ENCODE results near the gene ITGA3. TPM values are rescaled to one million over a fixed set of nuclear protein-coding genes. Genes with fewer than 3 reads are reported as not detected.

ITGA3 gene
- total RNA-seq, 1 experiment from 2014 or later: 195 TPM

DNA sequence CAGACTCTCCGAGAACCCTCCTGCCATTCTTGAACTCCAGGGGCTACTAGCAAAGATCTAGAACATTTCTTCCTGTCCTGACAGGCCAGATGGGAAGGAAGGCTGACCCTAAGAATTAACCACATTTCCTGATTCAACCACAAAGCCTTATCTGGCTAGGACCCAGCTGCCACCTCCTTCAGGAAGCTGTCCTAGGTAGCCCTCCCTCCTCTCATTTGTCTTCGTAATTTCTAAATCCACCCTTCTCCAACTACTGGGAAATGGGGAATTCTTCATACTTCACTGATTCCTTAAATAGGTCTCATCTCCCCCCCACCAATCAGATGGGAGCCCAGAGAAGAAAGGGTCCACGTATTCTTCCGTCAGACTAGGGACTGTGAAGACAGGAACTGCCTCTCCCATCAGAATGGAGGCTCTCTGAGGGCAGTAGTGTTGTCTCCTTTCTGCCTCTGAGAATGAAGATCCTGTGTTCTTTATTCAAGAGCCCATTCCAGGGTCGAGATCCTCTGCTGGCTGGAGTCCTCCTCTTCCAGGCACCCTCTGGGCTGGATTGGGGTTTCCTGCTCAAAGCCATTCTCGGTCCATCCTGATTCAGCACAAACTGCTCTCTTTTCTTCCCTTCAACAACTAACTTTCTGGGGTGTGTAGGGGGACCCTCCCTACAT, 71.9 kb downstream of the ITGA3 start:
- Histone ChIP-seq H3K4me3 (no peak overlapping the region), H3K36me3 (peaks cover 12% of the 10 kb centered on the region), H3K27me3 (replicated peaks) (peaks cover 16% of the 10 kb centered on the region), H3K9me3 (replicated peaks) (no peaks in the 10 kb centered on the region; the same call in 1 of the 2 replicates), H3K4me1 (replicated peaks) (peaks cover 17% of the 10 kb centered on the region), H3K27ac (no peak overlapping the region)
- DNase-seq (ENCODE audit: low read depth in 1 of 2, low spot score in 2 of 2): no peak

DNA sequence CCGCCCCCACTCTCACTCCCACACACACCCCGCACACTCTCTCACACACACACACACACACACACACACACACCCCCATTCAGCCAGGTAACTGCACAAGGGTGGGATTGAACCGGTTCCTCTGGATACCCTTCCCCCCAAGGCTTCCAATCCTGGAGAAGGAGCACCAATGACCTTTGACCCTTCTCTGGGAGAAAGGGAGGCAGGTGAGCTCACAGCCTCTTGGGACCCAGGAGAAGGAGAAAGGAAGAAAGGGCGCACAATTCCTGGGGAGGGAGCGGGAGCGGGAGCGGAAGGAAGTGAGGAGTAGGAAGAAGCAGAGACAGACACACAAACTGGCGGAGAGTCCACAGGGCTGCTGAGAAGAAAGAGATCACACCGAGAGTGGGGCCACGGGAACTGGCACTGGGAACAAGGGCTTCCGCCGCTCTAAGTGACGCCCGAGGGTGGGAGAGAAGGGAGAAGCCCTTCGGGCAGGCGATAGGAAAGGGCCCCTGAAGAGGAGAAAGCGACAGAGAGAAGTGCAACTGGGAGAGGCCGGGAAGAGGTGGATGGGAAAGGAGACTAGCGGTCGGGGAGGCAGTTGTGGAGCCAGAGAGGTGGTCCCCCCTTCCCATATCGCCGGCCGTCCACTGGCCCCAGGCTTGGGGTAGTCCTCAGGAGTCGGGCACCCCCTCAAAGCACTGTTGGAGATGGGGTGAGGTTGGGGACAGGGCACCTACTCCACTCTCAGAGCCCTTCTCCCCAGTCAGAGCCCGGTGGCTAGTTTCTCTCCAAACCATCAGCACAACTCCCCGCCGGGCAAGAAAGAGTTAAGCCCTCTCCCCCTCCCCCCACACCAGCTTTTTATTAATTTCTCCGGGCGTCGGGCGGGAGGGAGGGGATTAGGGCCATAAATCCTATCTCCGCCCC, 72.8 kb downstream of the ITGA3 start:
- Histone ChIP-seq H3K27ac (no peak overlapping the region), H3K9me3 (replicated peaks) (no peaks in the 10 kb centered on the region; the same call in 1 of the 2 replicates), H3K27me3 (replicated peaks) (peaks cover 16% of the 10 kb centered on the region), H3K4me1 (replicated peaks) (peaks cover 21% of the 10 kb centered on the region), H3K4me3 (no peak overlapping the region), H3K36me3 (peaks cover 20% of the 10 kb centered on the region)
- no peak for DNase-seq (ENCODE audit: low read depth in 1 of 2, low spot score in 2 of 2)

DNA sequence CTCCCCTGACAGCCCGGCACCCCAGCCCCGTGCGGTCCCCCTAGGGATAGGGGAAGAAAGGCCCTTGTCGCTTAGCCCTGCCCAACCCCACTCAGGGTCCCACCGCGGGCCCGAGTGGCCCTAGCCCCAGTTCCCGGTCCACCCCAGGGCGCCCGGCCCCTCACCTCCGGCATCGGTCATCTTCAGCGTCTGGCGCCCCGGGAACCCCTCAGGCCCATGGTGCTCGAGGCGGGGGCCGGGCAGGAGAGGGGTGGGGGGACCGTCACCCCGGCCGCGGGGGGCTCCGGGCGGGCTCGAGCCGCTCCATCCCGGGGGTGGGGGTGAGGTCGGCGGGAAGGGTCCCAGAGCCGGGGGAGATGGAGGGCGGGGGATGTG, 73.4 kb downstream of the ITGA3 start:
- H3K9me3 ChIP-seq (replicated peaks): no peaks in the 10 kb centered on the region; the same call in 1 of the 2 replicates
- no peak for DNase-seq (ENCODE audit: low read depth in 1 of 2, low spot score in 2 of 2)

DNA sequence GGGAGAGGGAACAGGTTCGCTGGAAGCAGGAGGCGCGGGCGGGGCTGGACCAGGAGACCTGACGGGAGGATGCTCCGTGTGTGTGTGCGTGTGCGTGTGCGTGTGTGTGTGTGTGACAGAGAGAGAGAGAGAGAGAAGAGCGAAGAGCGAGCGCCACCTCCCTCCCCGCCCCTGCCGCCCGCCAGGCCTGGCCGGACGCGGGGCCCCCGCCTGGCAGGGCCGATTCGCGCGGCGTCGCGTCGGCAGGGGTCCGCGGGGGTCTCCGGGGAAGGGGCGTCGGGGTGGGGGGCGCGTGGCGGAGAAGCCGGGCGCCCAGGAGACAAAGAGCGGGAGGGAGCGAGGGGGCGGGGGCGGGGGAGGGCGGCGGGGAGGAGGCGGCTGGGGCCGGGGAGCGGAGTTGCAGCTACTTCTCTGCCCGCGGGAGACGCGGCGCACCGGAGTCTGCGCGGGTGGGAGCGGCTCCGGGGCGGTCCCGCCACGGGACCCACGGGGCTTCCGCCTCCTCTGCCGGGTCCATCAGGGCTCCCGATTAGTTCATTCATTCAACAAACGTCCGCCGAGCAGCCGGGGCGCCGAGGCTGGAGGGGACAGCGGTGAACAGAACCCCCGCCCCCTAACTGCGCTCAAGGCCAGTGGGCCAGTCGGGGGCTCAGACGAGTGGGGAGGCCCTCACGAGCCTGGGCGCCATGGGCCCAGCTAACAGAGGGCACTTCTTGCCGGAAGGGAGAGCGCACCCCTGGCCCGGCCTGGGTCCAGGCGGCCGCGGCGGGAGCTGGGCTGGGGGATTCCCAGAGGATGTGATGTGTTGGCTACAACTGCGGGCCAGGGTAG, 74.0 kb downstream of the ITGA3 start, which contains the start of gene SAMD14:
Gene SAMD14, minus strand, starts transcription at position 433 of the 831 bp plus-strand sequence. CDS start 5,201 bp downstream, outside the sequence.
- peaks cover 16% of the 10 kb centered on the region for H3K27me3 ChIP-seq (replicated peaks)
- no peaks in the 10 kb centered on the region; the same call in 1 of the 2 replicates for H3K9me3 ChIP-seq (replicated peaks)
- no peak for DNase-seq (ENCODE audit: low read depth in 1 of 2, low spot score in 2 of 2)
- no peak within 1 kb of the TSS for H3K27ac ChIP-seq
- H3K4me3 ChIP-seq: peak within 1 kb of the TSS; percentile 34
- peaks cover 18% of the 10 kb centered on the region for H3K4me1 ChIP-seq (replicated peaks)
- peaks cover 31% of the 10 kb centered on the region for H3K36me3 ChIP-seq

More for the DNA sequence above, 73.4 kb downstream of the ITGA3 start:
- Histone ChIP-seq H3K27ac (no peak overlapping the region), H3K36me3 (peaks cover 25% of the 10 kb centered on the region), H3K4me1 (replicated peaks) (peaks cover 18% of the 10 kb centered on the region), H3K4me3 (peak overlapping the region; percentile 34), H3K27me3 (replicated peaks) (peaks cover 16% of the 10 kb centered on the region)

DNA sequence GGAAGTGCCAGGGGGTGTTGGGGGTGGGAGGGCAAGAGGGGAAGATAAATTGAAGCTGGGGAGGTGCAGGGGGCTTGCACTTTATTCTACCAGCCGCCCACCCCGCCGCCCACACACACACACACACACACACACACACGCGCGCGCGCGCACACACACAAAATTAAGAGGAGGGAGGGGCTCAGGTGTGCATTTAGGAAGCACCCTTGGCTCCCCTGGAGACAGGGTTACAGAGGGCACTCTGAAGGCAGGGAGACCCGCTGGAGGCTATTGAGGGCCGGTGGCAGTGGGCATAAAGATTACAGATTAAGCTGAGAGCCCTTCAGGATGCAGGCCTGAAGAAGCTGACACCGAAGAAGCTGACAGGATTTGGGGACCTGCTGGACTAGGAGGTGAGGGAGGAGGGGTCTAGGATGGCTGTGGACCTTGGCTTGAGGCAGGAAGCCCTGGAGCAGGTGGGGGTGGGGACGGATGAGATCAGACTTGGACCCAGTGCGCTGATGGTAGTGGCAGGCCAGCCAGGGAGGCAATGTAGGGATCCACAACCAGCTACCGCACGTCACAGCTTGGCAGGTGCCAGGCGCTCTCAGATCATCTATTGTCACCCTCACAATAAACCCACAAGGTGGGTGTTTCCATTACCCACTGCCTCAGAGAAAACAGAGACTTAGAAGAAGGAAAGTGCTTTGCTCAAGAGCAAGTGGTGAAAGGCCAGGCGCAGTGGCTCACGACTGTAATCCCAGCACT, 74.8 kb downstream of the ITGA3 start:
- Histone ChIP-seq H3K36me3 (peaks cover 36% of the 10 kb centered on the region), H3K27ac (no peak overlapping the region), H3K9me3 (replicated peaks) (no peaks in the 10 kb centered on the region; the same call in 1 of the 2 replicates), H3K4me1 (replicated peaks) (peaks cover 18% of the 10 kb centered on the region), H3K27me3 (replicated peaks) (peaks cover 16% of the 10 kb centered on the region), H3K4me3 (no peak overlapping the region)
- no peak for DNase-seq (ENCODE audit: low read depth in 1 of 2, low spot score in 2 of 2)

DNA sequence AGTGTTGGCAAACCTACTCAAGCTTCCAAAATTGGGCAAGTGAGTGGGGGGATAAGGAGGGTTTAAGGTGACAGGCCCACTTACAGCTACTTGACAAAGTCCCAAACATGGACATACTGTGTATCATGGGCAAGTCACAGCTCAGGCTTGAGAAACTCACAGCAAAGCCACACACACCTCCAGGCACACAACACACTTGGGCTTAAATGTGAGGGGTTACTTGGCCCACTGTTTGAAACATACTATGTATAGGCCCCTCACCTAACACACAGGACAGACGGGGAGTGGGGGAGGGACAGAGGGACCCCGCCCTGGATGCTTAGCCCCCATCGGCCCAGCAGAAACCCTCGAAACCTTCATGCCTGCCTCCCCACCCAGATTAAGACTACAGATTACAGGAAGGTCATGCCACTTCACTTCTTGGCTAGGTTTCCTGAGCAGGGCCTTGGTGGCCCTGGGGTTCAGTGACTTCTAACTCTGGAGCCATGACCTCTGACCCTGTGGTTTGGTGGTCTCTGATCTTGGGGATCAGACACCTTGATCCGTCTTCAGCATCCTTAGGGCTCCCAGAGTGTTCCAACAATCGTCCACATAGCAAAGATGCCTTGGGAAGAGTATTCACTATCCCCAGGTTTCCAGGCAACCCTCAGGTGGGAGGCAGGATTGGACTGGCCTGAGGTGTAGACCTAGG, 76.3 kb downstream of the ITGA3 start:
- no peak overlapping the region for H3K27ac ChIP-seq
- DNase-seq (ENCODE audit: low read depth in 1 of 2, low spot score in 2 of 2): no peak

DNA sequence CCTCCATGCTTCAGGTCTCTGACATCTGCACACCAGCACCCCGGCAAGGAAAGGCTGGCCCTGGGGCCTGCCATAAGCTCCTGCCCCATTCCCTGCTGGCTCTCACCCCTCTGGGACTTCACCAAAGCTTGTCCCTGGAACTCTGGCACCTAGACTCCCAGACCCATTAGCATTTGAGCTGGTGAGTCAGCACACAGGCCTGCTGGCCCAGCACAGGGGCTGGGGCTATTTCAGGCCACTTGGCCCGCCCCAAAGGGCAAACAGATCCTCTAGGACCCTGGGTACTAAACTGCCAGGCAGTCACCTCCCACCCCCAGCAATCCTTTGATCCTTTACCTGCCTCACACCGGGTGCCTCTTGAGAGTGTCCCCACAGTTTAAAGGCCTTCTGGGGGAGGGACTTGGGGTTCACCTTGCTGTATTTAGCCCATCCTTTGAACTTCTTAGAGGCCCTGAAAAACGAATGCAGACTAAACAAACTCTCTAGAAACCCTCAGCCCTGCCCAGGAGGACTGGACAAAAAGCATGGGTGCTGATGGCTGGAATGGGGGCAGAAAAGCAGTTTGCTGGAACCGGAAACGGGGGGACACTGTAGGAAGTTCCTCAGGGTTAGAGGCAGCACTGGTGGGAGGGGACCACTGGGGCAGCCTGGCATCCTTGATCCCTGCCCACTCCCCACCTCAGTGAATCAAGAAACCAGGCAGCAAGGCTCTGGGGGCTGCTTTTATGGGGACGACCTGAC, 77.3 kb downstream of the ITGA3 start:
- H3K9me3 ChIP-seq (replicated peaks): no peaks in the 10 kb centered on the region; the same call in 1 of the 2 replicates
- no peak overlapping the region for H3K4me3 ChIP-seq
- DNase-seq (ENCODE audit: low read depth in 1 of 2, low spot score in 2 of 2): peak in 1 of 2 experiments; percentile 41
- H3K36me3 ChIP-seq: peaks cover 61% of the 10 kb centered on the region
- H3K27me3 ChIP-seq (replicated peaks): peaks cover 16% of the 10 kb centered on the region
- no peak overlapping the region for H3K27ac ChIP-seq
- H3K4me1 ChIP-seq (replicated peaks): peaks cover 15% of the 10 kb centered on the region

More for the DNA sequence above, 76.3 kb downstream of the ITGA3 start:
- Histone ChIP-seq H3K9me3 (replicated peaks) (no peaks in the 10 kb centered on the region; the same call in 1 of the 2 replicates), H3K4me1 (replicated peaks) (peaks cover 18% of the 10 kb centered on the region), H3K36me3 (peaks cover 52% of the 10 kb centered on the region), H3K27me3 (replicated peaks) (peaks cover 16% of the 10 kb centered on the region), H3K4me3 (no peak overlapping the region)

DNA sequence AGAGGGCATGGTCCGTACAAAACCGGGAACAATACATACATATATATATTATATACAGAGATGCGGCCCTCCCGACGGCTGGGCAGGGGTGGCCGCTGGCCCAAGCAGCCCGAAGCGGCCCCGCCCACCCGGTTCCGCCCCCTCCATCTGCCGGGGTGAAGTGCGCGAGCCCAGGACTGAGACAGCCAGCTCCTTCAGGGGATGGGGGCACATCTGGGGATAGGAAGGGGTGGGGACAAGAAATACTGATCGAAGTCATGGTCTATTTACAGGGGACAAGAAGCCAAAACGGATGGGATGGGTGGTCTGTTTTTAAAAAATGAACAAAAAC, 77.8 kb downstream of the ITGA3 start:
- H3K9me3 ChIP-seq (replicated peaks): no peaks in the 10 kb centered on the region; the same call in 1 of the 2 replicates
- no peak overlapping the region for H3K27ac ChIP-seq
- peaks cover 66% of the 10 kb centered on the region for H3K36me3 ChIP-seq
- H3K27me3 ChIP-seq (replicated peaks): peaks cover 12% of the 10 kb centered on the region
- no peak for DNase-seq (ENCODE audit: low read depth in 1 of 2, low spot score in 2 of 2)
- no peak overlapping the region for H3K4me3 ChIP-seq
- peaks cover 15% of the 10 kb centered on the region for H3K4me1 ChIP-seq (replicated peaks)

DNA sequence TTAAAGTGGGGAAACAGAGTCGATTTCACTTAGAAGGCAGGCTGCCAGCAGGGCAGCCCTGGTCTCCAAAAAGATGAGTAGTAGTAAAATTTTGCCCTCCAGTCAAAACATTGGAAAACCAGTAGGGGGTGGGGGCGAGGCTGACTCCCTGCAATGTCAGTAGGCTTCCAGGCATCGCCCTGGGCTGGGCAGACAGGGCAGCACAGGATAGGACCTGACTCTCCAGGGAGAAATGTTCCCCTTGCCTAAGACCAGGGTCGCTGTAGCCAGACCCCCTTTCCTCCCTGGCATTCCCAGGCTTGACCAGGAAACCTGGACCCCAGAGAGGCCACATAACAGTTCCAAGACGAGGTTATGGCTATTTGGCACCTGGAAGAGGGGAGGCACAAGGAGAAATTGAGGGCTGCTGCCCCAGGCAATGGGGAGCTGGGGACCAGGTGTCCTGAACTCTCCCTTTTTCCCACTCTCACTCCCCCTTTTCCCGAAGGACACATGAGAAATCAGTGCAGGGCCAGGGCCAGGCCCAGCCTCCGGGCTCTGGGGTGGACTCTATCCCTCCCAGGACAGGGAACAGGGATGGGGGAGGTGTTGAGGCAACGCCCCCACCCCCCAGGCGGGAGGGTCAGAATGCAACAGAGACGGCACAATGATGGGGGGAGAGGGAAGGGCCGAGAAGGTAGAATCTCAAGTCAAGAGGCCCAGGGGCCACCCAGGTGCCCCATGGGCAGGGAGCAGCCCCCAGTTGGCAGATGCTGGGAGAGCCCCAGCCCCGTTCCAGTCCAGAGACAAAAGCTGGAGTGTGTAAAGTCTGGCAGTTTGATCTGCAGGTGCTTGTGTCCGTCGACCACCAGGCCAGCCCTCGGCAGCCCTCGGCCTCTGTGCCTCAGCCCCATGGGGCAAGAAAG, 78.5 kb downstream of the ITGA3 start:
- H3K27me3 ChIP-seq (replicated peaks): peaks cover 6% of the 10 kb centered on the region
- DNase-seq (ENCODE audit: low read depth in 1 of 2, low spot score in 2 of 2): no peak
- H3K27ac ChIP-seq: no peak overlapping the region
- H3K4me3 ChIP-seq: no peak overlapping the region
- no peaks in the 10 kb centered on the region for H3K9me3 ChIP-seq (replicated peaks)
- peaks cover 74% of the 10 kb centered on the region for H3K36me3 ChIP-seq
- H3K4me1 ChIP-seq (replicated peaks): peaks cover 15% of the 10 kb centered on the region

DNA sequence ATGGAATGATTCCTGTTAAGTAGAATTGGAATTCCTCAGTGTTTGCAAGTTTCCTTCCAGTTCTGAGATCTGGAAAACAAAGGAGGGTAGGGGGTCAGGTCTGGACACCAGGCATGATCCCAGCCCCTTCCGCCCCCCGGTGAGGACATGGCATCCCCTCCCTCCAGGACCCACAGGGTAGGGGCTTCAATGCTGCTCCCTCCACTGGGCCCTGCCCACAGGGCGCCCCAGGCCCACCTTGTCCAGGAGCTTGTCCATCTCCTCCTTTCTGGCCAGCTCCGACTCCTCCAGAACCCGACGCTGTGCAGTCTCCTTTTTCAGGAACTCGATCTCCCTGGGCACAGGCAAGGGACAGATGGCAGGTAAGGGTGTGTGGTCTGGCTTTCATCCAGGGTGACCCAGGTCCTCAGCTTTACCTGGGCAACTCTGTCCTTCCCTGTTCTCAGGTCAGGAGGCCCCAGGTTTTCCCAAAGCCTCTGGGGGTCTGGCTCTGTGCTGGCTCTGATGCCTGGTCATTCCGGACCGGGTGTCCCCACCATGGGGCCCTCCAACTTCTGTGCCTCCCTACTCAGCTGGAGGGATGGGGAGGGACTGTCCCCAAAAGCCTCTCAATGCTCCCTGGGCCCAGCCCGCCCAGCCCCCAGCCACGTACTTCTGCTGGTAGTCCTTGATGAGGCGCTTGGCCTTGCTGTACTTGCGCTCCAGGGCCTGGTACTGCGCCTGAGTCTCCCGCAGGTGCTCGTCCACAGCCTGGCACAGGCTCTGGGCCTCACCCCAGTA, 79.6 kb downstream of the ITGA3 start:
- no peak for DNase-seq (ENCODE audit: low read depth in 1 of 2, low spot score in 2 of 2)
- H3K4me3 ChIP-seq: no peak overlapping the region
- H3K4me1 ChIP-seq (replicated peaks): peaks cover 11% of the 10 kb centered on the region
- no peaks in the 10 kb centered on the region for H3K9me3 ChIP-seq (replicated peaks)
- H3K27me3 ChIP-seq (replicated peaks): no peaks in the 10 kb centered on the region
- H3K27ac ChIP-seq: no peak overlapping the region
- peaks cover 82% of the 10 kb centered on the region for H3K36me3 ChIP-seq
